Ishikawa (cell line): ENCODE data around the gene RAB19.

Source experiments
- CREB1 ChIP-seq: IDR thresholded peaks from 2 replicates; pipeline ENCODE4 v1.6.1; 2012; ENCODE audit warnings: low read depth
- EGR1 ChIP-seq: IDR thresholded peaks from 2 replicates; pipeline ENCODE4 v1.6.1; 2012
- EP300 ChIP-seq: IDR thresholded peaks from 2 replicates; pipeline ENCODE4 v1.6.1; 2012; ENCODE audit warnings: borderline replicate concordance
- FOXM1 ChIP-seq: IDR thresholded peaks from 2 replicates; pipeline ENCODE4 v1.6.1; 2012; ENCODE audit warnings: low read depth, borderline replicate concordance
- NFIC ChIP-seq: IDR thresholded peaks from 2 replicates; pipeline ENCODE4 v1.6.1; 2012
- RAD21 ChIP-seq: IDR thresholded peaks from 2 replicates; pipeline ENCODE4 v1.6.1; 2012; ENCODE audit warnings: low read depth
- TAF1 ChIP-seq: IDR thresholded peaks from 2 replicates; pipeline ENCODE4 v1.6.1; 2012; ENCODE audit warnings: low read depth, mild to moderate bottlenecking
- TCF12 ChIP-seq: IDR thresholded peaks from 2 replicates; pipeline ENCODE4 v1.6.1; 2012; ENCODE audit warnings: low read depth
- TEAD4 ChIP-seq: IDR thresholded peaks from 2 replicates; pipeline ENCODE4 v1.6.1; 2012
- YY1 ChIP-seq: IDR thresholded peaks from 2 replicates; pipeline ENCODE4 v1.6.1; 2012; ENCODE audit warnings: low read depth
- TF ChIP-seq, protein P1 (sequence below): IDR thresholded peaks from 2 replicates; pipeline ENCODE4 v1.6.1; 2012
- TF ChIP-seq, protein P2 (sequence below): IDR thresholded peaks from 2 replicates; pipeline ENCODE4 v1.6.1; 2012; ENCODE audit warnings: low read depth, mild to moderate bottlenecking
- TF ChIP-seq, protein P3 (sequence below): IDR thresholded peaks from 2 replicates; pipeline ENCODE4 v1.6.1; 2012

- TF ChIP-seq TEAD4 = no peak
- no peak for TF ChIP-seq NFIC
- no peak for TF ChIP-seq RAD21
- TF ChIP-seq, protein P1, sequence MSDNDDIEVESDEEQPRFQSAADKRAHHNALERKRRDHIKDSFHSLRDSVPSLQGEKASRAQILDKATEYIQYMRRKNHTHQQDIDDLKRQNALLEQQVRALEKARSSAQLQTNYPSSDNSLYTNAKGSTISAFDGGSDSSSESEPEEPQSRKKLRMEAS = no peak
- TF ChIP-seq TCF12 = no peak
- TF ChIP-seq FOXM1 = no peak
- TF ChIP-seq, protein P2, sequence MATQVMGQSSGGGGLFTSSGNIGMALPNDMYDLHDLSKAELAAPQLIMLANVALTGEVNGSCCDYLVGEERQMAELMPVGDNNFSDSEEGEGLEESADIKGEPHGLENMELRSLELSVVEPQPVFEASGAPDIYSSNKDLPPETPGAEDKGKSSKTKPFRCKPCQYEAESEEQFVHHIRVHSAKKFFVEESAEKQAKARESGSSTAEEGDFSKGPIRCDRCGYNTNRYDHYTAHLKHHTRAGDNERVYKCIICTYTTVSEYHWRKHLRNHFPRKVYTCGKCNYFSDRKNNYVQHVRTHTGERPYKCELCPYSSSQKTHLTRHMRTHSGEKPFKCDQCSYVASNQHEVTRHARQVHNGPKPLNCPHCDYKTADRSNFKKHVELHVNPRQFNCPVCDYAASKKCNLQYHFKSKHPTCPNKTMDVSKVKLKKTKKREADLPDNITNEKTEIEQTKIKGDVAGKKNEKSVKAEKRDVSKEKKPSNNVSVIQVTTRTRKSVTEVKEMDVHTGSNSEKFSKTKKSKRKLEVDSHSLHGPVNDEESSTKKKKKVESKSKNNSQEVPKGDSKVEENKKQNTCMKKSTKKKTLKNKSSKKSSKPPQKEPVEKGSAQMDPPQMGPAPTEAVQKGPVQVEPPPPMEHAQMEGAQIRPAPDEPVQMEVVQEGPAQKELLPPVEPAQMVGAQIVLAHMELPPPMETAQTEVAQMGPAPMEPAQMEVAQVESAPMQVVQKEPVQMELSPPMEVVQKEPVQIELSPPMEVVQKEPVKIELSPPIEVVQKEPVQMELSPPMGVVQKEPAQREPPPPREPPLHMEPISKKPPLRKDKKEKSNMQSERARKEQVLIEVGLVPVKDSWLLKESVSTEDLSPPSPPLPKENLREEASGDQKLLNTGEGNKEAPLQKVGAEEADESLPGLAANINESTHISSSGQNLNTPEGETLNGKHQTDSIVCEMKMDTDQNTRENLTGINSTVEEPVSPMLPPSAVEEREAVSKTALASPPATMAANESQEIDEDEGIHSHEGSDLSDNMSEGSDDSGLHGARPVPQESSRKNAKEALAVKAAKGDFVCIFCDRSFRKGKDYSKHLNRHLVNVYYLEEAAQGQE = no peak
- no peak for TF ChIP-seq TAF1
- TF ChIP-seq EP300 = no peak
- TF ChIP-seq YY1 = no peak
- TF ChIP-seq, protein P3, sequence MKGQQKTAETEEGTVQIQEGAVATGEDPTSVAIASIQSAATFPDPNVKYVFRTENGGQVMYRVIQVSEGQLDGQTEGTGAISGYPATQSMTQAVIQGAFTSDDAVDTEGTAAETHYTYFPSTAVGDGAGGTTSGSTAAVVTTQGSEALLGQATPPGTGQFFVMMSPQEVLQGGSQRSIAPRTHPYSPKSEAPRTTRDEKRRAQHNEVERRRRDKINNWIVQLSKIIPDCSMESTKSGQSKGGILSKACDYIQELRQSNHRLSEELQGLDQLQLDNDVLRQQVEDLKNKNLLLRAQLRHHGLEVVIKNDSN = no peak
- no peak for TF ChIP-seq CREB1
- no peak for TF ChIP-seq EGR1
These were observed 19.6 kb downstream of the RAB19 start for GRCh38 chr7:140423501-140423900.
